T47D (cell line): Measurements from ENCODE around the gene OSBPL10.
"Not testable (repeated sequence)": the region's sequence is repeated elsewhere in the genome, so short reads cannot be mapped to it uniquely, and the experiment has no call there.

Experiments used
- DNase-seq, 2 experiments: peaks; one replicate each; pipeline versions ENCODE4 v3.0.0 to v3.0.0-alpha.2; 2011 to 2012; ENCODE audit warnings: low read depth in 1 of 2, low spot score in 1 of 2
- JUND ChIP-seq: IDR thresholded peaks from 2 replicates; pipeline ENCODE4 v1.6.1; 2012; ENCODE audit warnings: low read depth
- in situ Hi-C: cut with HindIII; loops from 2 replicates; pipeline ENCODE4 v1.10.0; 2016; ENCODE audit warnings: low sequenced_read_pairs, low pct_unique_long_range_greater_than_20kb

OSBPL10 gene

GRCh38 chr3:31810991-31811433, 170.1 kb downstream of the OSBPL10 start:
- in situ Hi-C loops = no loop called here
- TF ChIP-seq JUND = no peak
- no peak for DNase-seq

DNA sequence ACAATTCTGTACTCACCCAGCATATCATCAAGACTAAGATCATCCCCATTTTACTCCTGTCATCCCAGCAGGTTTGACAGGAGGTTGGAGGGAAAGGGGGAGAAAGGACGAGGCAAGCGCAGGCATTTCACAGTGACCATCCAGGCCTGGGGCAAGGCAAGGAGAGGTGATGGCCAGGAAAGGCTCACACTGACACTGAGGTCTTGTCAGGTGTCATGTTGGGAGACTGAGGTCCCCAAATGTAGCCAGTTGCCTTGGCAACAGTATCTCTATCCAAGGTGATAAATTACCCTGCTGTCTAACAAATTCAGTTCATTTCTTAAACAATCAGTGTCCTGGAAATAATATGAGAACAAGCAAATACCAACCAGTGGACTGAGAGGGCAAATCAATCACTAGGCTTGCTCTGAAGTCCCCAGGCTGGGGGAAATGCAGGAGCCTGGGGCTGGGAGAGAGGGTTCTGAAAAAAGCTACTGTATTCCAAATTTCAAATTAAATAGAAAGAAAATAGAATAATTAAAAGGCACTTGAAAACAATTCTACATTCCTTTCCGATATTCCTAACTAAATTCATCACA, 172.8 kb downstream of the OSBPL10 start:
- no peak for DNase-seq
- TF ChIP-seq JUND = no peak
- in situ Hi-C loops = no loop called here

- DNase-seq = no peak
- TF ChIP-seq JUND = no peak
- in situ Hi-C loops = no loop called here
These were observed 176.6 kb downstream of the OSBPL10 start for GRCh38 chr3:31804251-31805051.

DNA sequence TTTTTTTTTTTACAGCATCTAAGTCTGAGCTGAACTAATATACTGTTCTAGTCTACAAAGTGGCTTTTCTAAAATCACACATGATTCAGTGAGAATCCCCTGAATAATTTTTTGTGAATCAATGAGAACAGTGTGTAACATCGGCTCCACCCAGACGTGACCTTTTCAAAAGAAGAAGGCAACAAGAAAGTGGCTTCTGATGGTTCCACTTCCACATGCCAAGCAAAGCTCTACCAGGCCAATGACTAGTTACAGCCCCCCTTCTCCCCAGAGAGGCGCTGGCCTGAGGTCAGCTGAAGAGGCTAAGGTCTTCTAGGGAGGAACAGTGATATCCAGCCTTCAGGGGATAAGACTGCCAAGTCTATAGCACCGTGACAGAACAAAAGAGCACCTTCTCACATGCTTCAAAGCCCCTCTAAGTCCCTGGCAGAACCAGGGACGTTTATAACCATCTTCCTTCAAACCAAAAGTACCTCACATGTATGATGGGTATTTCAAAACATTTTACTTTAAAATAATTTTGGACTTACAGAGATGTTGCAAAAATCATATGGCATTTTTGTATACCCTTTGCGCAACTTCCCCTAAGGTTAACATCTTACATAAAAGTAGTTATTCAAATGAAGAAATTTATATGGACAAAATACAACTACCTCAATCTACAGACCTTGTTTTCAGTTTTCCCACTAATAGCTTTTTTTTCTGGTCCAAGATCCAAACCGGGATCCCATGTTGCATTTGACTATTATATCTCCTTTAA, 177.9 kb downstream of the OSBPL10 start:
- no peak for DNase-seq
- in situ Hi-C loops = no loop called here
- TF ChIP-seq JUND = no peak

DNA sequence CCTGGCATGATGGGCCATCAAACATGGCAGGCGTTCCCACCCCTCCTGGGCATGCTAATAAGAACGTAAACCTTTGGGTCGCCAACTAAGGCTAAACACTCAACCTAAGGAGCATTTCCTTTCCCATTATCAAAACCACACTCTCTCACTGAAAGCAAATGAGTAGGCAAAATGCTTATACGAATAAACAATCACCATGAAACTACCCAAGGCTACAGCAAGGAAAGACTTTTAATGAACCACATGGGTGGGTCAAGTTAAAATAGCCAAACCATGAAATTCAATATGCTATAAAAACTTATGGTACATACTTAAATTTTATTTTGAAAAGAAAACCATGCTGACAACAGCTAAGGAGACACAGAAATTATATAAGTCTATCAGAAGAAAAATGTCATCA, 180.6 kb downstream of the OSBPL10 start:
- DNase-seq = no peak
- in situ Hi-C loops = no loop called here
- TF ChIP-seq JUND = no peak

GRCh38 chr3:31798840-31799239, 182.2 kb downstream of the OSBPL10 start:
- in situ Hi-C loops = no loop called here
- no peak for TF ChIP-seq JUND
- DNase-seq = no peak

DNA sequence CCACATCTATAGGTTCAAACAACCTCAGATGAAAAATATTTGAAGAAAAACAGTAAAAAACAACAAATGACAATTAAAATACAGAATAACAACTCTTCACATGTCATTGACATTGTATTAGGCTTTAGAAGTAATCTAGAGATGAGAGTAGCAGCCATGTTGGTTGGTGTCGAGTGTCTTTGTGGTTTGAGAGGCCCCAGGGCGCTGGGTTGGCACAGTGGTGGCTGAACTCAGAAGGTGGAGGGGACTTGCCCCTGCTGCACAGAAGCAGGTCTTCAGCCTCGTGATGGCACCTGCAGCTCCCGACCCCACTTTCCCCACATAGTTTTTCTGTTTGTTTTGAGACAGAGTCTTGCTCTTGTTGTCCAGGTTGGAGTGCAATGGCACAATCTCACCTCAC, 187.2 kb downstream of the OSBPL10 start:
- in situ Hi-C loops = no loop called here
- DNase-seq = no peak
- TF ChIP-seq JUND = no peak

GRCh38 chr3:31791090-31791430, 190.0 kb downstream of the OSBPL10 start:
- TF ChIP-seq JUND = no peak
- in situ Hi-C loops = no loop called here
- no peak for DNase-seq

DNA sequence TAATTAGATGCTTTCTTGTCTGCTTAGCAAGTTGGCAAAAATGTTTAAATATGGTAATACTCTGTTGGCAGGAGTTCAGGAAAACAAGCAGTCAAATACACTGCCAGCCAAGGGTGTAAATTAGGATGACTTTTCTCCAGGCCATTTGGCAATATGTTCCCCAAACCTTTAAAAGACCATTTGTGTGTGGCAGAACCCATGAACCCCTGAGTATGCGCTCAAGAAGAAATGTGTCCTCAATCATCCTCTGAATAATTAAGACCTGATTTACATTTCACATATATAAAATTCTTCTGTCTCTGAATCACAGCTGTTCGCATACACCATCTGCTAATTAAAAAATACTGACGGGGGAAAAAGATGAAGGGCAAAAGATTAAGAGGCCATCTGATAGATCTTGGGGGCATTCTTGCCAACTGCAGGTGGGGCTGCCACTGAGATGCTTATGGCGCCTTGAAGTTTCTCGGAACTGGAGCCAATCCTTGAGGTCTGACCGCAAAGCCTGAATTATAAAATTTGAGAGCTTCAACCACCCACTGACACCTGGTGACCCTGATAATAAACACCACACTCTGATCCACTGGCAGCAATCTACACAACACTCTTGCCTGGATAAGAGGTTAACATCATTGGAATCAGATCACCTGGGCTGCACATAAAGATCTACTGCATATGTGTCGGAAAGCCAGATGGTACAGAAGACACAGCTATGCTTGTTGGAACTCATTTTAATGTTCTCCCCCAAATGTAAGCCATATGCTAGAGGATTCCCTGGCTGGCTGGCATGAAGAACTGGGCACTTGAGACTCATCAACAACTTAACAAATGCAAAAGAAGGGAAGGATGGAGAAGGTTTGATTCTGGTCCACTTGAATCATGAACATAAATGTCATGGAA, 190.6 kb downstream of the OSBPL10 start:
- in situ Hi-C loops = no loop called here
- TF ChIP-seq JUND = no peak
- no peak for DNase-seq

DNA sequence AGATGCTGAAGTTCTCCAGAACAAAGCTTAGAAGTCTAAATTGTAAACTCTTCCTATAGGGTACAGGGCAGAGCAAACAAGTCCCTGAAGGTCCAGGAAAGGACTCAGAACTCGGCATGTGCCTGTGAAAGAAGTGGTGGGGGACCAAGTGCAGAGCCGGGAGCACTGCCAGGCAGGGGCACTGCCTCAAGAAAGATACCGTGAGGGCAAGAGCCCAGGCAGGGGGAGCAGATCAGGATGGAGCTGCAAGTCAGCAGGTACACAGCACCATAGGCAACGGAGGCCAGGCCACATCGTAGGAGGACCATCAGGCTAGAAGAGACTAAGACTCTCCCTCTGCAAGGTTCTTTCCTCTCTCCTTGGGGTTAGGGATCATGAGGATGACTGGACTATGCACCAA, 191.6 kb downstream of the OSBPL10 start:
- no peak for TF ChIP-seq JUND
- in situ Hi-C loops = no loop called here
- DNase-seq = no peak

- no peak for TF ChIP-seq JUND
- in situ Hi-C loops = no loop called here
- DNase-seq = no peak
These were observed 195.3 kb downstream of the OSBPL10 start for GRCh38 chr3:31785734-31786133.

GRCh38 chr3:31785286-31785685, 195.8 kb downstream of the OSBPL10 start:
- DNase-seq = no peak
- no peak for TF ChIP-seq JUND
- in situ Hi-C loops = no loop called here

DNA sequence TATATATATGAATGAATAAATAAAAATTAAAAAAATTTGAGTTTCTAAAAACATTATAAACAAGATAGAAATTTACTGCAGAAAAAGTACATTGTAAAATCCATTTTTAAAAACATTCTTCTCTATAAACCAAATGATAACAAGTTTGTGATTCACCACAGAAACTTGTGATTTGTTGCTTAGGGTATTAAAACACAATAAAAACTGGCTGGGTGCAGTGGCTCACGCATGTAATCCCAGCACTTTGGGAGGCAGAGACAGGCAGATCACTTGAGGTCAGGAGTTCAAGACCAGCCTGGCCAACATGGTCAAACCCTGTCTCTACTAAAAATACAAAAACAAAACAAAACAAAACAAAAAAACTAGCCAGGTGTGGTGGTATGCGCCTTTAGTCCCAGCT, 197.2 kb downstream of the OSBPL10 start:
- in situ Hi-C loops, DNase-seq: not testable (repeated sequence)

DNA sequence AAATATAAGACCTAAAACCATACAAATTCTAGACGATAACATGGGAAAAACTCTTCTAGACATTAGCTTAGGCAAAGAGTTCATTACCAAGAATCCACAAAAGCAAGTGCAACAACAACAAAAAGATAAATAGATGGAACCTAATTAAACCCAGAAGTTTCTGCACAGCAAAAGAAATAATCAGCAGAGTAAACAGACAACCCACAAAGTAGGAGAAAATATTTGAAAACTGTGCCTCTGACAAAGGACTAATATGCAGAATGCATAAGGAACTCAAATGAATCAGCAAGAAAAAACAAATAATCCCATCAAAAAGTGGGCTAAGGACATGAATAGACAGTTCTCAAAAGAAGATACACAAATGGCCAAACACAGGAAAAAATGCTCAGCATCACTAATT, 198.8 kb downstream of the OSBPL10 start:
- in situ Hi-C loops, DNase-seq: not testable (repeated sequence)
